Central memory CD4-positive, alpha-beta T cell (primary cell): ENCODE measurements around the gene PIEZO1.
A peak's percentile ranks its signal among the peaks of the same experiment; 100 is the strongest.

Source experiments
- DNase-seq: peaks from one replicate; pipeline ENCODE4 v3.0.0; 2022

The PIEZO1 gene

DNA sequence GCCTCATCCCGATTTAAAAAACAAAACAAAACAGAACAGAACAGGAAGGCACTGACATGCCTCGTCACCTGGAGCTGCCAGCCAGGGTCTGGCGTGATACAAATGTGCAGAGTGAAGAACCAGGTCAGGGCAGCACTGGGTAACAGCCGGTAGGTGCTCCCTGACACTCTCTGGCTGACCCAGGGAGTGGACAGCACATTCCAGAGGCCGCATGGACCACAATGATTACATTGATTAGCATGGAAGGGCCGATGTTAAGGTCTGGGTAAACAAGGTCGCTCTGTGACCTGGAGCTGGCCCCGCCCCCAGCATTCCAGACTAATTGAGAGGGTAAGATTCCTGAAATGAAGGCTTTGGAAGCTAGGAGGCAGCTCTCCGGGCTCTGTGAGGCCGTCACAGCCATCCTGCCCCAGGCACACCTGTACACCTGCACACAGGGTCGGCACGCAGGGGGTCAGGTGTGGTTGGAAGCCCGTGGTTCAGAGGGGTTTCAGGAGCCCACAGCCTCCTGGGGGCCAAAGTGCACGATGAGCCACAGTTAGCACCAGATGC lies 21.4 kb downstream of the PIEZO1 start:
- DNase-seq: no peak

DNA sequence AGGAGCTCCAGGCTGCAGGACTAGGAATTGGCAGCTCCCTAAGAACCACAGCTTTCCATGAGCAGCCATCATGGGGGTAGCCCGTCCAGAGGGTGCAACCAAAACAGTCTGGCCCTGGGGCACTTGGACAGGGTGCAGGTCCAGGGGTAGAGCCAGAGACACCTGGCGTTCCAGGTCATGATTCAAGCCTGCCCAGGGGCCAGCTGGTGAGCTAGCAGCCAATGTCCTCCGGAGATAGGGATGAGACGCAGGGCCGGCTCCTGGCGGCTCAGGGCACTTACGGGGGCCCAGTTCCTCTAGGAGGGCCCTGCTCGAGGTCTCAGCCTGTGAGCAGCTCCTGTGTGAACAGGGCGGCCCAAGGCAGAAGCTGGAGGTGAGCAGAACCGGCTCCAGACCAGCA lies 22.1 kb downstream of the PIEZO1 start:
- DNase-seq: no peak

DNA sequence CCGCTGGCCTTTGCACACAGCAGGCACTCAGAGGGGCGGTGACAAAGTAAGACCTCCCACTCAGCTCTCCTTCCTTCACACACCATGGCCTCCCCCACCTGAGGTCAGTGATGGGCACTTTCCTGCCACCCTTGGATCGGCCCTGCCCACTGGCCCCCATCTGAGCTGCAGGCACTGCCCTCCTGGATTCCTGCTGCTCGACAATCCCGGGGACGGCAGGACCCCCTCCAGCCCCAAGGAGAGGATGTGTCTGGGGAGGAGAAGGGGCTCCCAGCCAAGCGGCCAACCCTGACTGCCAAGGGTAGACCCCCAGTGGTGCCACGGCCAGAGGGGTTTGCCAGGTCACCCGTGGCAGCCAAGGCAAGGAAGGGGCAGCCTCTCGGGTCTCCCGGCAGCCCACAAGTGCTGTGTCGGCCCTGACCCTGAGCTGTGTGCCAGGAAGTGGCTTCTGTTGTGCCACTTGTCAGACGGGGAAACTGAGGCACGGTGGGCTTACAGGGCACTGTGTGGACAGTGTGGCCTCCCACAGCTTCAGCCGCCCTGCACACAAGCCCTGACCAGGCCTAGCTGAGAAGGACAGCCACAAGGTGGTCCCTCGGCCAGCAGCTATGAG lies 22.7 kb downstream of the PIEZO1 start:
- DNase-seq: no peak

DNA sequence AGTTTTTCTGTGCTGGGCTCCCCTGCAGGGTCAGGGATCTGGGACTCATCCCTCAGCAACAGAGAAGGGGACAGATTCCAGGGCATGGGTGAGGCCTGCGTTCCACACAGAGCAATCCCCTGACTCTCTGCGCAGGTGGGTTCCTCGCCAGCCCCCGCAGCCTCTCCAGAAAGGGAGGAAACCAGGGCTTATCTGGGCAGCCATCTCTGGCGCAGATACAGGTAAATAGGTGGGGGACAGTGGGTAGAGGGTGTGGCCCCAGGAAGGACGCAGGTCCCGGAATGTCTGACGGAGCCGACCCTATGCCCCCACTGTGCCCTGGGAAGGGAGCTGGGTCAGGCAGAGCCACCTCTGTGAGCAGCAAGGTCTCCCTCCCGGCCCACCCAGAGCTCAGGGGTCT lies 23.2 kb downstream of the PIEZO1 start:
- no peak for DNase-seq

DNA sequence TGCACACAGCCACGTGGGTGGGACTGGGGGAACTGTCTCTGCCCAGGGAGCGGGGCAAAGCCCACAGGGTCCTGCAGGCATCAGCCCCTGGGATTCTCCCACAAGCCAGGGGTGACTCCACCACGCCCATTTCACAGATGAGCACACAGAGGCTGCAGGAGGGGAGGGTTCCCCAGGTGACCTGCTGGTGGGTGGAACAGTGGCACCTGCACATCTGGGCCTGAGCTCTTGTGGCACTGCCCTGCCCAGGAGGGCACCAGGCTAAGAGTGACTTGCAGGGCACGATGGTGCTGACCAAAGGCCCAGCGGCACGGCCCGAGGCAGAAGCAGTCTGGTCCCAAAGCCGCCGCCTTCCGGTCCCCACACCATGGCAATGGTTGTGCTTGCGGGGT lies 23.9 kb downstream of the PIEZO1 start:
- no peak for DNase-seq

DNA sequence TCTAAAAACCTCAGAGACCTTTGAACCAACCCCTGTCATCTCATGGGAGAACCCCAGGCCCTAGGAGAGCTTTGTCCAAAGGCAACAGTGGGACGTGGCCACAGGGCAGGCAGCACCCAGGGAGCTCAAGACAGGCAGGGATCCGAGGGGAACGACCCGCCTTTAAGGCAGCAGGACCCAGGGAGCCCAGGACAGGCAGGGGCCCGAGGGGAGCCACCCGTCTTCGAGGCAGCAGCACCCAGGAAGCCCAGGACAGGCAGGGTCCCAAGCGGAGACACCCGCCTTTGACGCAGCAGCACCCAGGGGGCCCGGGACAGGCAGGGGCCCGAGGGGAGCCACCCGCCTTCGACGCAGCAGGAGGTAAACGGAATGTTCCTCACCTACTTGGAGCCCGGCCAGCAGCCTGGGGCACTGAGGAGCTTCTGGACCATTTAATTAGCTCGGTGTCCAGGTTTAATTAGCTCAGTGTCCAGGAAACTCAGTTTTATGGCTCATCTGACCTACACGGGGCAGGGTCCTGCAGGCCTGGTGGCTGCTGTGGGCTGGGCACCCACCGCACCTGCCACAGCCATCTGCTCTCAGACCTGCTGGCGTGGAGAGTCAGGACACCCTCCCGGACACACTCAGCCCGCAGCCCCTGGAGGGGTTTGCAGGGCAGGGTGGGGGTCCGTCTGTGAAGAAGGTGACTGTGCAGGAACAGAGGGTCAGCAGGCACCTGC lies 24.4 kb downstream of the PIEZO1 start:
- no peak for DNase-seq

DNA sequence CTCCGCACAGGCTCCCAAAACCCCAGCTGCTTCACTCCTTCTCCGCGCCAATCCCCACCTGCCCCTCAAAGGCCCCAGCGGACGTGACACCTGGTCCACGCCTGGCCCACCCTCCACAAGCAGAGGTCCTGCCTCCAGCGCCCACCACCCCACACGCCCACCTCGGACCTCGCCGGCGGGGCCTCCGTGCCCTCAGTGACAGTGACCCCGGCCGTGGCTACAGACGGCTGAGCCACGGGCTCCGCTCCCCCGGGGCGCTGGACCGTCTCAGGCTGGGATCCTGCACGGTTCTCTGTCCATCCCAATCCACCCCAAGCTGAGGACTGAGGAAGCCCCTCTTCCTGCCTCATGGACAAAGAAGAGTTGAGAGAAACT lies 25.1 kb downstream of the PIEZO1 start:
- no peak for DNase-seq

DNA sequence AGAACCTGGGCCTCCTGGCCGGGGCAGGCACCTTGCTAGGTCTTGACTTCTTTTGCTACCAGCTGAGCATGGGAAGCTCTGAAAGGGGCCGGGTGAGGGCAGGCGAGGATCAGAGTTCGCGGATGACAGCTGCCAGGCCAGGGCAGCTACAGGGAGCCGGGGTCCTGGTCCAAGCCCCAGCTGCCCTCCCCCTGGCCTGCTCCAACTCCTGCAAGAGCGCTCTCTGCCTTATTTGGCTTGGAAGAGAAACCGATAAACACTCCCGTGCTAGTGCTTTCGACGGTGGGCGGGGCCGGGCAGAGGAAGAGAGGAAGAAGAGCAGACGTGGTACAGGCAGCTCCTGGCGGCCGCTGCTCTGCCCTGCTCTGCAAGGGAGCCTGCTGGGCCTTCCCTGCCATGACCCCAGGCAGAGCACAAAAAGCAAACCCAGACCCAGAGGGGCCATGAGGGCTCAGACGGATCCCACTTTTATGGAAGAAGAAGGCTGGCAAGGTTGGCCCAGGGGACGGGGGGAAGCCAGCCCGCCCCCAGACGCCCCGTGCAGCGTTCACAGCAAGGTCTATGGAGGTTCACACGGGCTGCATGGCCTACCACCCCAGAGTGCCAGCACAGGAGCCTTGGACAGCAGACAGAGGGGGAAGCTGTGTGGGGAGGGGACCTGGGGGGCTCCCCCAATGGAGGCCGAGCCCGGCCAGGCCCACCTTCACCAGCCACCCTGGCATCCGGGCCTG lies 25.6 kb downstream of the PIEZO1 start:
- DNase-seq: peak; percentile 64

DNA sequence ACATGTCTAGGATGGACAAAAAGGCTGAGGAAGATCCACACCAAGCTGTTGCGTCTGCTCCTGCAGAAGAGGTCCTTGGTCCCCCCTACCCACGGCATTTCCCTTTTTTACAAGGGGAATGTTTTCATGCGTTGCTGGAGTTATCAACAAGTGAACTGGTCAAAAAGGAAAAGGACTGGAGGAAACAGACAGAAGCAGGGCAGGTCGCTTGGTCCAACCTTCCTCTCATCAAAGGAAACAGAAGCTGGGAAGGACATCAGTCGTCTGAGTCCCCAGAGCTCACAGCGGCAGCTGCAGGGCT lies 26.1 kb downstream of the PIEZO1 start:
- DNase-seq: no peak

DNA sequence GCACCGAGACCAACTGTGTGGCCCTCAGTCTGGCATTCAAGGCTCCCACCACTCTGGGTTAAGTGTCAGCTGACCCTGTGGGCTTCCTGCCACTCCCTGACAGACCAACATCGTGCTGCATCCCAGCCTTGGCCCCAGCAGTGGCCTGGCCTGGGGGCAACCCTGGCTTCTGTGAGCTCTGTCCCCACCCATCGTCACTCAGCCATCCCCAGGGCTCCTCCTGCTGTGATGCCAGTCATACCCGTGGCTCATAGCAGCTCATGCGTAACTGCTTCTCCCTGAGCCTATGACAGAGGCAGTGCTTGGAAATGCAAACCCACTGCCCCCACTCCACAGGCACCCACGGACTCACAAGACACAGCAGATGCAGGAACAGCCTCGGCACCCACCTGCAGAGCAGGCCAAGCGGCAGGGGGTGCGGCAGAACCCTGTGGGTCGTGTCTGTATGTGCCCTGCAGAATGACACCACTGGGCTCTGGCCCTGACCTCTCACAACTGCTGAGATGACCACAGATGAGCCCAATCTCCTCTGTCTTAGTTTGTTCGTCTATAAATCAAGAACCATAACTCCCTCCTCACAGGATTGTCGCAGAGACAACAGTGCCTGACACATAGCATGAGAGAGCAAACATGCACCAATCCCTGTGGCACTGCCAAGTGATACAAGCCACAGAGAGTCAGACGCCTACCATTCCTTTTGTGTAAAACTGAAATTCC lies 26.6 kb downstream of the PIEZO1 start:
- DNase-seq: no peak

DNA sequence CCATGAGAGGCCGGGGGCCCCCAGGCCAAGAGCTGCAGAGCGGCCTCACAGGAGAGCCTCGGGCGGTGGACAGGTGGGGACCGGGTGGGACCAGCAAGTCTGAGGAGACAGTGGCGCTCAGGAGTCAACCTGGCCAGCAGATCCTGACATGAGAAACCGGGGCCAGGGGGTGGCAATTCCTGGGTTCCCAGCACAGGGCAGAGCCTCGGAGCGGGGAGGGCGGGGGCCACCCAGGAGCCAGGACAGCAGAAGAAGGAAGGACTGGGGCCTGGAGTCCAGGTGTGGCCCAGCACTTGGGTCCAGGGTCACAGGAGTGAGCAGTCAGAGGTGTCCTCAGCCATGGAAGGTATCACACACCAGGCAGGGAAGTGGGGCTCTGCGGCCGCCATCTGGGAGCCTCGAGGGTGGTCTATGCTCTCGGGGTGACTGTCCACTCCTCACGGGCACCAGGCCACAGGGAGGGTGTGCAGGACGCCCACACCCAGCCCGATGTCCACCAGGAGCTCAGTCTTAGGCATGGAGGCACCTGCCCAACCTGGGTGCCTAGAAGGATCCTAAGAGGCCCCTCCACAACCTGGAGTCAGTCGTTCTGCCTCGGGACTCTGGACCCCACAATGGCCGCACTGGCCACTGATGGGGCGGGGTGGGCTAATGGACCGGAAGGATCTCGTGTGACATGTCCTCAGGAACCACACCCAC lies 29.1 kb downstream of the PIEZO1 start:
- no peak for DNase-seq

DNA sequence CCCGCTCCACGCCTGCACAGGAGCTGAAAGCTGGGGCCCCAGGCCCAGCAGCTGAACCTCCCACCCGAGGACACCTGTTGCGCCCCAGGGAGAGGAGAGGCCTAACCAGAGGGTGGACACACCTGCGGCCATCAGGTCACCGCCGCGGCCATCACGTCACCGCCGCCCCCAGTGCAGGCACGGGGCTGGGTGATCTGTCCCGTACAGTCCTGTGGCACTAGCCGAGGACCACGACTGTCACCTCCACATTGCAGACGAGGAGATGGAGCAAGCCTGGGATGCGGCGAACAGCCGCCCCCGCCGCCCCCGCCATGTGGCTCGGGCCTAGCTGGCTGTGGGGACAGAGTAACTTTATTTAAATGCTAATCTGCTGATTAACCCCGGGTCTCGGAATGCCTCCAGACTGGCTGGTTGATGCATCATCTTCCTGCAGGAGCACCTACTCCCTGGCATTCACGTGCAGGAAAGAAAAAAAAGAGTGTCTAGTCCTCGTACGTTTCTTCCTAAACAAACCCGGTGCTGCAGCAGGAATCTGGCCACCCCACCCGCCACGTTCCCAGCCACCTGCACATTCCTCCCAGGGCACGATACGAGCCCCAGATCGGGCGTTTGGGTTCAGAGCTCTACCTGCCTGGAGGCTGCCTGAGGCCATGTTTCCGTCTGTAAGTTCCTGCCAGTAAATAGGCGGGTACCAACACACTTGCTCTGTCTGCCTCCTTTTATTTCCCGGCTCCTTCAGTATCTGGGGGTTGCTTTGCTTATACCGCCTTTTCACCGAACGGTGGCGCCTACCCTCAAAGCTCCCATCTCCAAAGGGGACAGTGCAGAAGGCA lies 29.9 kb downstream of the PIEZO1 start:
- DNase-seq: no peak

DNA sequence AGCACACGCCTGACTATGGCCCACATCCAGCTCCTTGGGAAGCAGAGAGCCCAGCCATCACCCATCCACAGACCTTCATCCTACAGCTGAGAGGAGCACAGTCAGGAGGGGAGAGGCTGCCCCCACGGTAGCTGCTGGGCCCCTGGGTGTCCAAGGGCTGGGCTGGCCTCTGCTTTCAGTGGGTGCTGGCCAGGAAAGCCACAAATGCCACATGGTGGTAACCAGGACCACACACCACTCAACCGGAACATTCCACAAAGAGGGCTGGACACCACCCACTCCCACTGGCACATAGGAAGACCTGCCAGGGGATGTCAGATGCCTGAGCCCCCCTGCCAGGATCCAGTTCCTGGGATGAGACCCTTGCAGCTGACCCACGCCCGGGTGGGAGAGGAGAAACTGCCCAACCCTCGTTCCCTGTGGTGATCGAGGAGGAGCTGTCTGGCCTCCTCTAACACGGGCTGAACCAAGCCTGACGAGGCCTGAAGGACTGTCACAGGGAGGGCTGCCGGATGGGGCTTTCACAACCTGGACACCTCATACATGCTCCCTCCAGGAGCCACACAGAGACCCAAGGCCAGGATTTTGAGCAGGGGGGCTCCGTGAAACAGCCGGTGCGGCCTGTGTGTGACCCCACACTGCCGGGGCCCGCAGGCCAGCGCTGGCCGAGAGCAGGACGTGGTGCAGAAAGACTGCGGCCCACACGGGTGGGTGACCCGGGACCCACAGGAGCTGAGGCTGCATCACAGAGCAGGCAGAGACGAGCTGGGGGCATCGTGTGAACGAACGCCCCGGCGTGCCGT lies 30.7 kb downstream of the PIEZO1 start:
- DNase-seq: no peak

DNA sequence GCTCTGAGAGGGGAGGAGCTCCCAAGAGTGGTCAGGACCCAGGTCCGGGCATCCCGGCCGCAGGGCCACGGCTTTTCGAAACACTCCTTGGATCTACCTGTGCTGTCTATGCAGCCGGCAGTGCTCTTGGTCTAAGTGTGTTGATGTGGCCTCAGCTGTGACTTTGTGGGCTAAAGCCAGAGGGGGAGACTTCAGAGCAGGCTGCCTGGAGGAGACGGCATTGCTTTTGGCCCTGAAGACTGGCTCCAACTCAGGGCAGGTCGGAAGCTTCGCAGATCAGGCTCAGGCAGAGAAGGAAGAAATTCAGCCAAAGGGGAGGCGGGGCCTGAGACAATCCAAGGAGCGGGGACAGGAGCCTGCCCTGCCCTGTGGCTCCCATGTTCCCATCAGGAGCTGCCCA lies 31.4 kb downstream of the PIEZO1 start:
- no peak for DNase-seq

DNA sequence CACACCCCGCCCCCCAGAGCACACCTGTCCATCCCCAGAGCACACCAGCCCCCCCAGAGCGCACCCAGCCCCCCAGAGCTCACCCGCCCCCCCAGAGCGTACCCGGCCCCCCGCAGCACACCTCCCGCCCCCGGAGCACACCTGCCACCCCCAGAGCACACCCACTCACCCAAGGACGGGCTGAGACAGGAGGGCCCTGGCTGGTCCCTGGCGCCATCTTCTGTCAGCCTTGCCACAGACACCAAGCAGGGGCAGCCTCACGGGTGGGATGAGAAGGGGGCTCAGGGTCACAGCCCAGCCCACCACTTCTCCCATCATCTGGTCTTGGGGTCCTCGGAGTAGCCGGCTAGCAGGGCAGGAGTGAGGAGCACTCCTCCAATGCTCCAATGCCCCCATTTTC lies 31.8 kb downstream of the PIEZO1 start:
- DNase-seq: no peak

DNA sequence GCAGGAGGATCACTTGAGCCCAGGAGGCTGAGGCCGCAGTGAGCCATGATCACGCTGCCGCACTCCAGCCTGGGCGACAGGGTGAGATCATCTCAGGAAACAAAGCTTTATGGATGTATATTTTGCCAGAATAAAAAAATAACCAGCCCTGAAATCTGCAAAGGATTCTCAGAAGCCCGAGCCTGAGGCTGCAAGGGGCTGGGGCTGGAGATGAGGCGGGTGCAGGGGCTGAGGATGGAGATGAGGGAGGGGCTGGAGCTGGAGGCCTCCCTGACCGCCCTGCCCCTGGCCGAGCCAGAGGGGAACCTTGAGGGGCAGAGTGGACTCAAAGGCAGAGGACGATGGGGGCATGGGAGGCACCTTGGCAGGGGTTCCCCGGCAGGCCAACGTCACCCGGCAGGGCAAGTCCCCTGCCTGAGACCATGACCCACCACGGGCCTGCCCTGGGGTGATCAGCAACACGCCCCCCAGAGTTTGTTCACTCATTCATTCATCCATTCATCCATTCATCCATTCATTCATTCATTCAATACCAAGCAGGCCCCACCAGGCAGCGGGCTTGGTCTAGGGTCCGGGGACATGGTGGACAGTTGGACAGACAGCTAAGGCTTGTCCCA lies 32.5 kb downstream of the PIEZO1 start:
- no peak for DNase-seq

DNA sequence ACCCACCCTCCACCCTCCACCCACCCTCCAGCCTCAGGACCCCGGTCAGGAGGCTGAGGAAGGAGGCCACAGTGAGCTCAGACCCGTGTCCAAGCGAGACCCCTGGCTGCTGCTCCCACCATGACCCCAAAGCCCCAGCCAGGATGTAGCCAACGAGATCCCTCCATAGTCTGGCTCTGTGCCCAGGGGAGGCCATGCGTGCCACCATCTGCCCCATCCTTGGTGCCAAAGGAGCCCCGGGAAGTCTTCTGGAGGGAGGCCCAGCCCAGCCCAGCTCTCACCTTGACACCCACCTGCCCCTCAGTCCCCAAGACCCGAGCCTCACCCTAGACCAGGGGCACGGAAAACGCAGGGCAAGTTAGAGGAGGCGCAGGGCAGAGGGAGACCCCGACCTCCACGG lies 34.2 kb downstream of the PIEZO1 start:
- no peak for DNase-seq

DNA sequence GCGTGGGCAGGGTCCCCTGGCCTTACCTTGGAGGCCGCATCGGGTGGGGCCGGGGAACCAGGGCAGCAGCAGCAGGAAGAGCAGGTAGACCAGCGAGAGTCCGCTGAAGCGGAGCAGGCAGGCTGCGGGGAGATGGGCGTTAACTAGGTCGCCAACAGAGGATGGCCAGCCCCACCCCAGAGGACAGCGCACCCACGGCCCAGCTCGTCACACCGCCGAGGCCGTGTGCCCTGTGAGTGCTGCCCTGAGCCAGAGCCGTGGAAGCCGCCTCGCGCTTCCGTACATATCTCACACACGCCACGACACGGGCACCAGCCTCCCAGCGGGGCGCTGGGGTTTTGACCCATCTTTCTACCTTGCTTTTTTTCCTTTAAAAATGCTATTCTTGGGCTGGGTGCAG lies 35.7 kb downstream of the PIEZO1 start:
- DNase-seq: no peak

DNA sequence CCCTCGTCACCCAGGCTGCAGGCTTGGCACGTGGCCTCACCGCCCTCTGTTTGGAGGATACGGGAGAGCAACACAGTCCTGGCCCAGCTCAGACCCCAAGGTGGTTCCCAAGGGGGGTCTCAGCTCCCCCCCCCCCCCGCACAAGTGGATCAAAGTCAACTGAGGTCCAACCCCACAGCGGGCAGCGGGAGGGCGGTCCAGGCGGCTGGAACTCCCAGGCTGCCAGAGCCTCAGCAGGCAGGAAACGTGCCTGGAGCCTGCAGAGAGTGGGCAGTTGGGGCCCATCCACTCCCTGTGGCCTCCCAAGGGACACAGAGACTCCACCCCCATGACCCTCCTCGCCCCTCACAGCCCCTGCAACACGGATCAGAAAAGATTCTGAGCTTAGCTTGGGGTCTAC lies 36.7 kb downstream of the PIEZO1 start:
- DNase-seq: no peak

DNA sequence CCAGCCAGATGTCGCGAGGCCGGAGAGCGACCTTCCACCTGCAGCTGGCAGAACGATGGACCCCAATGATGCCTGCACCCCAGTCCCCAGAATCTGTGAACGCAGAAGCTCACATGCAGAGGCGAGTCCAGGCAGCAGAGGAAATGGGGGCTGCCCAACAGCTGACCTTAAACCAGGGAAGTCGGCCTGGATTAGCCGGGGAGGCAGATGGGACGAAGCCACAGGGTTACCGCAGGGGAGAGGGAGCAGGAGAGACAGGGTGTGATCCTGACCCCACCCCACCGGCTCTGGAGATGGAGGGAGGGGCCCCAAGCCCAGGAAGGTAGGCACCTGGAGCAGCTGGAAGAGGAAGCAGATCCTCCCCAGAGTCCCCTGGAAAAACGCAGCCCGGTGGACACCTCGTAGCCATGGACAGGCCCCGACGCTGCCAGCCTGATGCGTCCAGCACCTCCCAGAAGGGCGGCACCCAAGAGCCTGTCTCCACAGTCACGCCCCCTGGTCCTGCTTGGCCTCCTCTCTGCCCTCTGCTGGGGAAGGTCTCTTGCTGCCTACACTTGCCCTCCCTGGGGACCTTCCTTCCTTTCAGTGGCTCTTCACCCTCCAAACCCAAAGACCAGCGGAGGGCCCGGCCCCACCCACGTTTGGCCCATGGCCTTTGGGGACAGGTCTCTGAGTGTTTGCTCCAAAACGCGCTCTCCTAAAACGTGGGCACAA lies 37.3 kb downstream of the PIEZO1 start:
- no peak for DNase-seq
